IMR-90 (cell line): ENCODE data around the gene DENR. TPM values are rescaled to one million over a fixed set of nuclear protein-coding genes. Genes with fewer than 3 reads are reported as not detected.

Experiments used
- ATAC-seq: fragments of 200-7000 bp; cut with Tn5 transposase; 2 replicates; pipeline ENCODE4 v1.9.1; 2020; ENCODE audit warnings: low read depth, mild to moderate bottlenecking, moderate library complexity
- BruUV-seq: library from RNA; stranded (reverse); fragments of 400-500 nt; replicated peaks from 2 replicates; lab custom pipeline; 2021; lab: Mats Ljungman, UMichigan
- CTCF ChIA-PET: fragments of 300-600 bp; formaldehyde crosslinking; extraction: SDS; loops from one replicate; lab custom pipeline; 2021; ENCODE audit warnings: antibody characterized with exemption; lab: Yijun Ruan, JAX
- POLR2A ChIA-PET: fragments of 300-600 bp; sonication (Branson Sonifier 250); formaldehyde crosslinking; loops from one replicate; lab custom pipeline; 2022; ENCODE audit warnings: antibody characterized with exemption; ENCODE audit not compliant: unreplicated experiment; lab: Charles Lee
- DNase-seq: peaks from one replicate; pipeline ENCODE4 v3.0.0; 2013
- H2AFZ ChIP-seq: replicated peaks from 2 replicates; pipeline ENCODE3; 2013; ENCODE audit warnings: low read length, mild to moderate bottlenecking; ENCODE audit not compliant: poor library complexity
- H2AK5ac ChIP-seq: 2 replicates; pipeline ENCODE4 v1.6.1; 2013; ENCODE audit warnings: low read depth, low read length, inconsistent platforms
- H2AK9ac ChIP-seq: replicated peaks from 2 replicates; pipeline ENCODE3; 2013; ENCODE audit warnings: mild to moderate bottlenecking, low read depth, low read length, moderate library complexity; ENCODE audit not compliant: poor library complexity
- H2BK120ac ChIP-seq: 2 replicates; pipeline ENCODE4 v1.6.1; 2013; ENCODE audit warnings: low read depth, low read length, inconsistent platforms
- H2BK15ac ChIP-seq: 3 replicates; pipeline ENCODE4 v1.6.1; 2013; ENCODE audit warnings: low read depth, low read length, inconsistent platforms
- H2BK20ac ChIP-seq: 2 replicates; pipeline ENCODE4 v1.6.1; 2013; ENCODE audit warnings: low read depth, mild to moderate bottlenecking, inconsistent platforms, low read length, moderate library complexity
- H2BK5ac ChIP-seq: 2 replicates; pipeline ENCODE4 v1.6.1; 2013; ENCODE audit warnings: mild to moderate bottlenecking, low read depth, low read length, inconsistent platforms; ENCODE audit not compliant: poor library complexity, severe bottlenecking
- H3K14ac ChIP-seq: replicated peaks from 2 replicates; pipeline ENCODE4 v1.6.1; 2013; ENCODE audit warnings: low read depth, low read length, inconsistent platforms
- H3K18ac ChIP-seq: 2 replicates; pipeline ENCODE4 v1.6.1; 2013; ENCODE audit warnings: low read depth, low read length, control low read depth
- H3K23ac ChIP-seq: 2 replicates; pipeline ENCODE4 v1.6.1; 2013; ENCODE audit warnings: low read depth, low read length, inconsistent platforms
- H3K27ac ChIP-seq: 2 replicates; pipeline ENCODE4 v1.5.1; 2013; ENCODE audit warnings: mild to moderate bottlenecking, control low read depth, low read length; ENCODE audit not compliant: insufficient read depth
- H3K27me3 ChIP-seq: 2 replicates; pipeline ENCODE4 v1.6.1; 2013; ENCODE audit warnings: low read length; ENCODE audit not compliant: control insufficient read depth, insufficient read depth
- H3K36me3 ChIP-seq: 2 replicates; pipeline ENCODE4 v1.6.1; 2013; ENCODE audit warnings: low read length, mixed read lengths; ENCODE audit not compliant: control insufficient read depth, insufficient read depth
- H3K4ac ChIP-seq: 2 replicates; pipeline ENCODE4 v1.6.1; 2013; ENCODE audit warnings: low read depth, low read length, inconsistent platforms
- H3K4me1 ChIP-seq: 2 replicates; pipeline ENCODE4 v1.6.1; 2013; ENCODE audit warnings: low read length, mixed read lengths; ENCODE audit not compliant: control insufficient read depth, insufficient read depth
- H3K4me2 ChIP-seq: 2 replicates; pipeline ENCODE4 v1.6.1; 2013; ENCODE audit warnings: low read depth, mild to moderate bottlenecking, control low read depth, low read length, moderate library complexity
- H3K4me3 ChIP-seq: 2 replicates; pipeline ENCODE4 v1.5.1; 2013; ENCODE audit warnings: low read depth, mild to moderate bottlenecking, control low read depth, low read length, moderate library complexity; ENCODE audit not compliant: insufficient read depth
- H3K56ac ChIP-seq: 2 replicates; pipeline ENCODE4 v1.6.1; 2013; ENCODE audit warnings: low read length, inconsistent platforms; ENCODE audit not compliant: insufficient read depth; ENCODE audit errors: extremely low read depth
- H3K79me1 ChIP-seq, 2 experiments: 2 replicates each; pipeline ENCODE4 v1.6.1; 2013; ENCODE audit warnings: low read length in 2 of 2, inconsistent platforms in 1 of 2, low read depth in 1 of 2
- H3K9ac ChIP-seq: 2 replicates; pipeline ENCODE4 v1.6.1; 2013; ENCODE audit warnings: low read depth, low read length, control low read depth
- H3K9me1 ChIP-seq: 2 replicates; pipeline ENCODE4 v1.6.1; 2013; ENCODE audit warnings: low read length, inconsistent platforms; ENCODE audit not compliant: insufficient read depth
- H3K9me3 ChIP-seq: 2 replicates; pipeline ENCODE4 v1.6.1; 2013; ENCODE audit warnings: low read length; ENCODE audit not compliant: control insufficient read depth, insufficient read depth
- H4K20me1 ChIP-seq: 2 replicates; pipeline ENCODE4 v1.6.1; 2013; ENCODE audit warnings: low read length, inconsistent platforms; ENCODE audit not compliant: insufficient read depth
- H4K5ac ChIP-seq: 2 replicates; pipeline ENCODE4 v1.6.1; 2013; ENCODE audit warnings: mild to moderate bottlenecking, low read depth, low read length, control low read depth
- H4K8ac ChIP-seq, 2 experiments: 2 replicates each; pipeline ENCODE4 v1.6.1; 2013; ENCODE audit warnings: low read depth in 2 of 2, low read length in 2 of 2, control low read depth in 1 of 2, inconsistent platforms in 1 of 2
- H4K91ac ChIP-seq: 2 replicates; pipeline ENCODE4 v1.6.1; 2013; ENCODE audit warnings: low read depth, low read length, inconsistent platforms; ENCODE audit not compliant: insufficient read depth
- BHLHE40 ChIP-seq: fragments of 150-350 bp; IDR thresholded peaks from 2 replicates; pipeline ENCODE4 v1.6.1; 2016; ENCODE audit warnings: mild to moderate bottlenecking, low read depth, low read length
- CEBPB ChIP-seq: IDR thresholded peaks from 2 replicates; pipeline ENCODE4 v1.6.1; 2012; ENCODE audit warnings: low read depth, low read length, improper control_type of control experiment
- CHD1 ChIP-seq: IDR thresholded peaks from 2 replicates; pipeline ENCODE4 v1.6.1; 2012; ENCODE audit warnings: low read depth, low read length, improper control_type of control experiment
- CTCF ChIP-seq: conservative IDR thresholded peaks from 2 replicates; pipeline ENCODE4 v1.5.1; 2012; ENCODE audit warnings: mild to moderate bottlenecking, low read depth, low read length, improper control_type of control experiment
- ELK1 ChIP-seq: fragments of 150-350 bp; IDR thresholded peaks from 2 replicates; pipeline ENCODE4 v1.6.1; 2016; ENCODE audit warnings: low read depth, mild to moderate bottlenecking, low read length, moderate library complexity, borderline replicate concordance
- FOS ChIP-seq: fragments of 150-350 bp; IDR thresholded peaks from 2 replicates; pipeline ENCODE4 v1.6.1; 2016; ENCODE audit warnings: low read depth, low read length
- MAFK ChIP-seq: IDR thresholded peaks from 2 replicates; pipeline ENCODE4 v1.6.1; 2012; ENCODE audit warnings: low read depth, low read length, improper control_type of control experiment
- MAZ ChIP-seq: IDR thresholded peaks from 2 replicates; pipeline ENCODE4 v1.6.1; 2012; ENCODE audit warnings: low read depth, mild to moderate bottlenecking, low read length, improper control_type of control experiment, moderate library complexity, borderline replicate concordance
- MXI1 ChIP-seq: IDR thresholded peaks from 2 replicates; pipeline ENCODE4 v1.6.1; 2012; ENCODE audit warnings: low read depth, mild to moderate bottlenecking, low read length, moderate library complexity, borderline replicate concordance
- NFE2L2 ChIP-seq: fragments of 150-350 bp; IDR thresholded peaks from 2 replicates; pipeline ENCODE4 v1.6.1; 2016; ENCODE audit warnings: low read depth, mild to moderate bottlenecking, low read length
- POLR2A ChIP-seq: IDR thresholded peaks from 2 replicates; pipeline ENCODE4 v1.6.1; 2012; ENCODE audit warnings: mild to moderate bottlenecking, low read depth, low read length
- RAD21 ChIP-seq: IDR thresholded peaks from 2 replicates; pipeline ENCODE4 v1.6.1; 2012; ENCODE audit warnings: low read length, improper control_type of control experiment
- RCOR1 ChIP-seq: IDR thresholded peaks from 2 replicates; pipeline ENCODE4 v1.6.1; 2012; ENCODE audit warnings: mild to moderate bottlenecking, low read length, improper control_type of control experiment; ENCODE audit not compliant: insufficient replicate concordance
- RFX5 ChIP-seq: IDR thresholded peaks from 2 replicates; pipeline ENCODE4 v1.8.0; 2012; ENCODE audit warnings: low read depth, mild to moderate bottlenecking, low read length, moderate library complexity
- SMC3 ChIP-seq: fragments of 150-350 bp; IDR thresholded peaks from 2 replicates; pipeline ENCODE4 v1.6.1; 2016; ENCODE audit warnings: low read depth, mild to moderate bottlenecking, antibody characterized with exemption, low read length, moderate library complexity
- USF2 ChIP-seq: fragments of 150-350 bp; IDR thresholded peaks from 2 replicates; pipeline ENCODE4 v1.6.1; 2017; ENCODE audit warnings: mild to moderate bottlenecking, antibody characterized with exemption, low read length, low read depth
- WGBS, 2 experiments: methylation state at CpG; one replicate each; pipeline versions ENCODE4 v1.1.5 to v1.1.7; 2013; ENCODE audit warnings: missing lambda C conversion rate in 2 of 2; ENCODE audit not compliant: insufficient read length in 1 of 2; ENCODE audit errors: extremely low coverage in 2 of 2; 5-methylcytosine and 5-hydroxymethylcytosine counted together
- dilution Hi-C: fragments of 300-500 bp; cut with HindIII; formaldehyde crosslinking; loops from one replicate; pipeline ENCODE4 v1.14.3; 2018; ENCODE audit warnings: low sequenced_read_pairs; ENCODE audit not compliant: unreplicated experiment
- in situ Hi-C: fragments of 300-500 bp; cut with MboI; formaldehyde crosslinking; loops from 3 replicates; pipeline ENCODE4 v1.14.3; 2019; ENCODE audit warnings: low sequenced_read_pairs, inconsistent platforms, mixed read lengths
- intact Hi-C: fragments of 100-400 bp; cut with micrococcal nuclease; formaldehyde crosslinking; loops from 2 replicates; pipeline ENCODE4 v1.10.0; 2022
- polyA plus RNA-seq, 3 experiments: library from polyadenylated mRNA; depleted of rRNA; stranded (reverse); fragments of >200 nt; gene quantifications; 2 replicates each; pipeline ENCODE4 v1.2.3, GENCODE V29; 2012; ENCODE audit warnings: low replicate concordance in 1 of 3
- total RNA-seq: library from RNA; depleted of rRNA; stranded (reverse); fragments of >200 nt; gene quantifications from 2 replicates; pipeline ENCODE4 v1.2.3, GENCODE V29; 2012

Gene DENR
- total and polyA plus RNA-seq, 2 of the 4 experiments (the other 2 are of a cell fraction), result 8.2 to 24.5 TPM

GRCh38 chr12:122807651-122808050 is 55.0 kb downstream of the DENR start:
- Histone ChIP-seq H2BK120ac (no peak overlapping the region), H2AK5ac (no peak overlapping the region), H3K27me3 (no peaks in the 10 kb centered on the region), H4K91ac (no peak overlapping the region), H3K23ac (no peak overlapping the region), H3K9ac (no peak overlapping the region), H2AFZ (no peak overlapping the region), H3K14ac (no peak overlapping the region), H3K79me1 (no peaks in the 10 kb centered on the region), H3K9me3 (0 out of 2 replicates have a peak, but pooled peaks cover 2% of the 10 kb centered on the region), H2AK9ac (no peak overlapping the region), H3K9me1 (no peaks in the 10 kb centered on the region), H3K27ac (no peak overlapping the region), H3K36me3 (no peaks in the 10 kb centered on the region), H2BK20ac (no peak overlapping the region), H4K5ac (no peak overlapping the region), H3K18ac (no peak overlapping the region), H3K4ac (no peak overlapping the region), H2BK5ac (no peak overlapping the region), H4K8ac (no peak overlapping the region), H3K56ac (no peak overlapping the region), H3K4me2 (no peak overlapping the region), H3K4me1 (no peaks in the 10 kb centered on the region), H3K4me3 (no peak overlapping the region), H4K20me1 (no peaks in the 10 kb centered on the region), H2BK15ac (no peak overlapping the region)
- DNase-seq (no peak), ATAC-seq (no peak)
- in situ Hi-C loops, result no loop called here
- TF ChIP-seq ELK1 (no peak), NFE2L2 (no peak), RAD21 (no peak), MAFK (no peak), CTCF (no peak), CHD1 (no peak), CEBPB (no peak), RFX5 (no peak), BHLHE40 (no peak), MAZ (no peak), MXI1 (no peak), SMC3 (no peak), FOS (no peak), USF2 (no peak), RCOR1 (no peak), POLR2A (no peak)
- dilution Hi-C loops, result no loop called here
- no TSS peak for BruUV-seq
- ChIA-PET CTCF (interaction anchor here (1.6 kb wide), 1 partner anchor 14 kb away, joined by 7 read pairs; no protein-coding TSS in a partner anchor), POLR2A (no interaction called here)
- intact Hi-C loops, result no loop called here
- WGBS, 2 experiments, result no CpG with 5 or more reads among the region's 1 CpG
